ENCODE data around the gene GCC2. TPM values are rescaled to one million over a fixed set of nuclear protein-coding genes. Genes with fewer than 3 reads are reported as not detected.

Gene GCC2
- polyA plus RNA-seq, 1 donor from 2014 or later: 23.6 TPM

GRCh38 chr2:108536133-108536780, 87.3 kb downstream of the GCC2 start (continued):
- no peak for TF ChIP-seq EZH2 (IDR thresholded peaks at IDR 0.05; ENCODE audit: borderline replicate concordance, insufficient read depth, low read length, poor library complexity, severe bottlenecking)
- no peak for TF ChIP-seq POLR2AphosphoS5 (IDR thresholded peaks at IDR 0.05)
- TF ChIP-seq MXI1 (conservative IDR thresholded peaks at IDR 0.05; ENCODE audit: poor library complexity, severe bottlenecking): no peak

DNA sequence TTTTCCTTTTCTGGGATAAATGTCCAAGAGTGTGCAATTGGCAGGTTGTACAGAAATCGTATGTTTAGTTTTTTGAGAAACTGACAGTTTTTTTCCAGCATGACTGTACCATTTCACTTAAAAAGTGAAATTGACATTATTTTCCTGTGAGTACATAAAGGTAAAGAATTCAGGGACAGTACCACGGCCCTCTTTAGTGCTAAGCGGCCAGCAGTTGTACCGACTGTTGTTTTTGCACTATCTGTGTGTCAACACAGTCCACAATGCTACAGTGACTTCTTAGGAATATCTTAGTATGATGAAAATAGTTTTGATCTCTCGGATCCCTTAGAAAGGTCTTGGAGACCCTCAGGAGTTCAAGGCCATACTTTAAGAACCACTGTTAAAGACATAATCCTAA, 87.9 kb downstream of the GCC2 start:
- Histone ChIP-seq H2AFZ (ENCODE audit: low read depth, low read length) (no peak overlapping the region), H3K4me3 (ENCODE audit: low read length) (peak overlapping the region; percentile 94), H3K79me2 (replicated peaks; ENCODE audit: insufficient read depth, low read length) (peaks cover 38% of the 10 kb centered on the region), H3F3A (ENCODE audit: insufficient read depth, low read length, poor library complexity, severe bottlenecking) (no peaks in the 10 kb centered on the region), H3K9me3 (ENCODE audit: low read length) (no peaks in the 10 kb centered on the region), H3K27ac (ENCODE audit: low read length) (no peak overlapping the region), H3K9me2 (ENCODE audit: insufficient read depth, low read length) (no peaks in the 10 kb centered on the region), H3K9ac (ENCODE audit: low read length) (no peak overlapping the region), H3K27me3 (ENCODE audit: insufficient read depth, low read depth, low read length) (no peaks in the 10 kb centered on the region), H3K36me3 (ENCODE audit: insufficient read depth, low read length) (no peaks in the 10 kb centered on the region), H3K4me2 (ENCODE audit: low read length) (no peak overlapping the region), H4K20me1 (ENCODE audit: insufficient read depth) (no peaks in the 10 kb centered on the region)
- TF ChIP-seq RAD21 (conservative IDR thresholded peaks at IDR 0.05) (no peak), EP300 (conservative IDR thresholded peaks at IDR 0.05; ENCODE audit: poor library complexity, severe bottlenecking) (no peak), SMC3 (conservative IDR thresholded peaks at IDR 0.05; ENCODE audit: poor library complexity) (no peak), POLR2AphosphoS5 (IDR thresholded peaks at IDR 0.05) (no peak), TAF1 (IDR thresholded peaks at IDR 0.05; ENCODE audit: low read depth) (no peak), MXI1 (conservative IDR thresholded peaks at IDR 0.05; ENCODE audit: poor library complexity, severe bottlenecking) (no peak)

DNA sequence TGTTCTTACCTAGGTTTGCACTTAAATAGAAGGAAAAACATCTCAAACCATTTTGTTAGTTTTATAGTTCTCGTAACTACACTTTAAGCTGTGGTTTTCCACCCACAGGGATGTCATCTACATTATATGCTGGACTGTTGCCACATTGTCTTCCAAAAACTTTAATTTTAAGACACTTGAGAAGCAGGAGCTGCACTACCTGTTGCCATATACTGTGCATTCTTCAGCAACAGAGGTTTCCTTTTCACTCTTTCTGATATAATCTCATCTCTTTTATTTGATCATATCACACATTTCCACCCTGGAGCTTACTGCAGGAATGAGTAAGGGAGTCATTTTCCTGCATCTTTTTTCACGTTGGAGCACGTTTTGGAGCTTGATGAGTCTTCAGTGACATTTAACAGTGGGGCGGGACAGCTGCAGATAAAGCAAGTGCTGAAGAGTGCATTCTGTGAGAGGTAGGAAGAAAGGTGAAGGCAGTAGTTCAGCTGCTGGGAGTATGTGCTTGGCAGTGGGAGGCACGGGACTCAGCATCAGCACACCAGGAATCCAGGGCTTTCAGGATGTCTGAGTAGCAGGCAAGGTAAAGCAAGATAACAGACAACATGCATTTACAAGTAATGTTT, 89.1 kb downstream of the GCC2 start:
- Histone ChIP-seq H4K20me1 (ENCODE audit: insufficient read depth) (no peaks in the 10 kb centered on the region), H3K9ac (ENCODE audit: low read length) (no peak overlapping the region), H2AFZ (ENCODE audit: low read depth, low read length) (no peak overlapping the region), H3K9me3 (ENCODE audit: low read length) (no peaks in the 10 kb centered on the region), H3K4me3 (ENCODE audit: low read length) (no peak overlapping the region), H3K4me2 (ENCODE audit: low read length) (no peak overlapping the region), H3K27ac (ENCODE audit: low read length) (no peak overlapping the region), H3K27me3 (ENCODE audit: insufficient read depth, low read depth, low read length) (no peaks in the 10 kb centered on the region), H3F3A (ENCODE audit: insufficient read depth, low read length, poor library complexity, severe bottlenecking) (no peaks in the 10 kb centered on the region), H3K36me3 (ENCODE audit: insufficient read depth, low read length) (no peaks in the 10 kb centered on the region), H3K9me2 (ENCODE audit: insufficient read depth, low read length) (no peaks in the 10 kb centered on the region), H3K79me2 (replicated peaks; ENCODE audit: insufficient read depth, low read length) (peaks cover 39% of the 10 kb centered on the region)
- TF ChIP-seq EP300 (conservative IDR thresholded peaks at IDR 0.05; ENCODE audit: poor library complexity, severe bottlenecking) (no peak), CTCF (IDR thresholded peaks at IDR 0.05; ENCODE audit: poor library complexity, severe bottlenecking) (no peak), TAF1 (IDR thresholded peaks at IDR 0.05; ENCODE audit: low read depth) (no peak), MXI1 (conservative IDR thresholded peaks at IDR 0.05; ENCODE audit: poor library complexity, severe bottlenecking) (no peak), RAD21 (conservative IDR thresholded peaks at IDR 0.05) (no peak), POLR2AphosphoS5 (IDR thresholded peaks at IDR 0.05) (no peak), SMC3 (conservative IDR thresholded peaks at IDR 0.05; ENCODE audit: poor library complexity) (no peak), EZH2 (IDR thresholded peaks at IDR 0.05; ENCODE audit: borderline replicate concordance, insufficient read depth, low read length, poor library complexity, severe bottlenecking) (no peak)
- TF ChIP-seq, protein P1, sequence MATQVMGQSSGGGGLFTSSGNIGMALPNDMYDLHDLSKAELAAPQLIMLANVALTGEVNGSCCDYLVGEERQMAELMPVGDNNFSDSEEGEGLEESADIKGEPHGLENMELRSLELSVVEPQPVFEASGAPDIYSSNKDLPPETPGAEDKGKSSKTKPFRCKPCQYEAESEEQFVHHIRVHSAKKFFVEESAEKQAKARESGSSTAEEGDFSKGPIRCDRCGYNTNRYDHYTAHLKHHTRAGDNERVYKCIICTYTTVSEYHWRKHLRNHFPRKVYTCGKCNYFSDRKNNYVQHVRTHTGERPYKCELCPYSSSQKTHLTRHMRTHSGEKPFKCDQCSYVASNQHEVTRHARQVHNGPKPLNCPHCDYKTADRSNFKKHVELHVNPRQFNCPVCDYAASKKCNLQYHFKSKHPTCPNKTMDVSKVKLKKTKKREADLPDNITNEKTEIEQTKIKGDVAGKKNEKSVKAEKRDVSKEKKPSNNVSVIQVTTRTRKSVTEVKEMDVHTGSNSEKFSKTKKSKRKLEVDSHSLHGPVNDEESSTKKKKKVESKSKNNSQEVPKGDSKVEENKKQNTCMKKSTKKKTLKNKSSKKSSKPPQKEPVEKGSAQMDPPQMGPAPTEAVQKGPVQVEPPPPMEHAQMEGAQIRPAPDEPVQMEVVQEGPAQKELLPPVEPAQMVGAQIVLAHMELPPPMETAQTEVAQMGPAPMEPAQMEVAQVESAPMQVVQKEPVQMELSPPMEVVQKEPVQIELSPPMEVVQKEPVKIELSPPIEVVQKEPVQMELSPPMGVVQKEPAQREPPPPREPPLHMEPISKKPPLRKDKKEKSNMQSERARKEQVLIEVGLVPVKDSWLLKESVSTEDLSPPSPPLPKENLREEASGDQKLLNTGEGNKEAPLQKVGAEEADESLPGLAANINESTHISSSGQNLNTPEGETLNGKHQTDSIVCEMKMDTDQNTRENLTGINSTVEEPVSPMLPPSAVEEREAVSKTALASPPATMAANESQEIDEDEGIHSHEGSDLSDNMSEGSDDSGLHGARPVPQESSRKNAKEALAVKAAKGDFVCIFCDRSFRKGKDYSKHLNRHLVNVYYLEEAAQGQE (IDR thresholded peaks at IDR 0.05; ENCODE audit: borderline replicate concordance): no peak

Measured in neural cell (in vitro differentiated cells).